HL-60 (cell line): Measurements from ENCODE around the gene UBE2D4.

ENCODE experiments used
- DNase-seq, 2 experiments: peaks; one replicate each; pipeline ENCODE4 v3.0.0-alpha.2; 2010 to 2020; ENCODE audit warnings: low read depth in 1 of 2, low spot score in 1 of 2
- H3K27ac ChIP-seq: fragments of 250-450 bp; sonication (Bioruptor Pico); replicated peaks from 2 replicates; pipeline ENCODE4 v1.5.1; 2020; ENCODE audit warnings: mild to moderate bottlenecking, moderate library complexity
- H3K27me3 ChIP-seq: fragments of 250-450 bp; sonication (Bioruptor Pico); 2 replicates; pipeline ENCODE4 v1.5.1; 2021; ENCODE audit warnings: mild to moderate bottlenecking, moderate library complexity; ENCODE audit not compliant: insufficient read depth, poor library complexity, severe bottlenecking
- H3K4me3 ChIP-seq: replicated peaks from 2 replicates; pipeline ENCODE4 v1.5.1; 2011; ENCODE audit warnings: mild to moderate bottlenecking, control low read depth, low read length; ENCODE audit not compliant: insufficient read depth
- CTCF ChIP-seq: IDR thresholded peaks from one replicate; pipeline ENCODE4 v1.5.1; 2011; ENCODE audit warnings: low read length, control low read depth, inconsistent platforms; ENCODE audit not compliant: insufficient read depth
- GABPA ChIP-seq: IDR thresholded peaks from 2 replicates; pipeline ENCODE4 v1.6.1; 2012; ENCODE audit warnings: low read depth
- POLR2AphosphoS5 ChIP-seq: IDR thresholded peaks from 2 replicates; pipeline ENCODE4 v1.6.1; 2012; ENCODE audit warnings: low read depth
- REST ChIP-seq: IDR thresholded peaks from 2 replicates; pipeline ENCODE4 v1.6.1; 2012; ENCODE audit warnings: low read depth; ENCODE audit not compliant: insufficient replicate concordance
- SPI1 ChIP-seq: IDR thresholded peaks from 2 replicates; pipeline ENCODE4 v1.6.1; 2012; ENCODE audit warnings: low read depth, mild to moderate bottlenecking, borderline replicate concordance

The UBE2D4 gene

GRCh38 chr7:43878867-43879266 is 47.4 kb upstream of the UBE2D4 start:
- no peak for DNase-seq
- Histone ChIP-seq H3K27ac (no peak overlapping the region), H3K4me3 (no peak overlapping the region), H3K27me3 (no peaks in the 10 kb centered on the region)
- TF ChIP-seq POLR2AphosphoS5 (no peak), CTCF (no peak), SPI1 (no peak), GABPA (no peak), REST (no peak)

DNA sequence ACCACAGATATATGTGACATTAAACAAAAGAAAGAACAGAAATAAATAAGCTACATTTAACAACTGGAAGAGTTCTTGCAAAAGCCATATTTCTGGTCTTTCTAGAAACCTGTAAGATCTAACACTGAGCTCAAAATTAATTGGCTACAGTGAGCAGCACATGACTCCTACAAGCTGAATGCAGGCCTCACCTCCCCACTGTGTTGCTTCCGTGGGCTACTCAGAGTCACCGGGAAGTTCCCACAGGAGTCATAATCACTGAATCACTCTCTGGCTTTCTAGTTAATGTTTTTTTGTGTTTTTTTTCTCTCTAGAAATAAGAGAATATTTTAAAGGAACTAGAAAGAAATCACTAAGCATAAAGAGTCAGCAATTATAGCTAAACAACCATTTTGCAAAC is 46.8 kb upstream of the UBE2D4 start:
- TF ChIP-seq SPI1: no peak
- TF ChIP-seq REST: no peak
- TF ChIP-seq CTCF: no peak
- TF ChIP-seq POLR2AphosphoS5: no peak
- TF ChIP-seq GABPA: no peak
- Histone ChIP-seq H3K27ac (no peak overlapping the region), H3K4me3 (no peak overlapping the region), H3K27me3 (no peaks in the 10 kb centered on the region)
- DNase-seq: no peak

GRCh38 chr7:43880596-43880995 is 45.6 kb upstream of the UBE2D4 start:
- no peaks in the 10 kb centered on the region for H3K27me3 ChIP-seq
- DNase-seq: no peak
- TF ChIP-seq SPI1 (no peak), REST (no peak), CTCF (no peak), POLR2AphosphoS5 (no peak), GABPA (no peak)
- H3K4me3 ChIP-seq: no peak overlapping the region
- no peak overlapping the region for H3K27ac ChIP-seq
